Measurements from ENCODE around the gene MGAT4A. TPM values are rescaled to one million over a fixed set of nuclear protein-coding genes. Genes with fewer than 3 reads are reported as not detected.

MGAT4A gene
- total RNA-seq (2021; fragmentation: NEBNext Ultra II Directional; extraction: Animal tissue kit (Norgen Biotek cat#: 25700)) (7.3 and 7.7 TPM in 2 replicates), polyA plus RNA-seq (2011; rRNA removed) (0.88 and 1.4 TPM in 2 replicates), polyA minus RNA-seq (2011; rRNA and poly(A)+ RNA removed) (2.8 and 3.1 TPM in 2 replicates)
- 1.1 TPM for polyA plus RNA-seq (2011; cell fraction: cytosol; rRNA removed)
- 0.77 TPM for polyA plus RNA-seq (2011; cell fraction: nucleus; rRNA removed)
- 2.2 to 4.4 TPM (median 2.8 TPM) in 4 replicates for polyA plus RNA-seq (2012, experiment 1 of 2)
- polyA plus RNA-seq (2012, experiment 2 of 2), result 0.76 TPM
- 2.2 TPM for polyA plus RNA-seq (2013, experiment 1 of 2)
- 2.3 TPM for polyA plus RNA-seq (2013, experiment 2 of 2)
- polyA minus RNA-seq (2011; cell fraction: cytosol; rRNA and poly(A)+ RNA removed), result 0.95 TPM
- polyA minus RNA-seq (2011; cell fraction: nucleus; rRNA and poly(A)+ RNA removed), result 4.7 TPM
- long read RNA-seq, experiment 1, partial matches to known transcripts, result 1 of 5 reads
- long read RNA-seq, experiment 1, other reads (novel, unspliced or antisense), result 4 of 5 reads
- long read RNA-seq, experiment 2, result 0 reads

DNA sequence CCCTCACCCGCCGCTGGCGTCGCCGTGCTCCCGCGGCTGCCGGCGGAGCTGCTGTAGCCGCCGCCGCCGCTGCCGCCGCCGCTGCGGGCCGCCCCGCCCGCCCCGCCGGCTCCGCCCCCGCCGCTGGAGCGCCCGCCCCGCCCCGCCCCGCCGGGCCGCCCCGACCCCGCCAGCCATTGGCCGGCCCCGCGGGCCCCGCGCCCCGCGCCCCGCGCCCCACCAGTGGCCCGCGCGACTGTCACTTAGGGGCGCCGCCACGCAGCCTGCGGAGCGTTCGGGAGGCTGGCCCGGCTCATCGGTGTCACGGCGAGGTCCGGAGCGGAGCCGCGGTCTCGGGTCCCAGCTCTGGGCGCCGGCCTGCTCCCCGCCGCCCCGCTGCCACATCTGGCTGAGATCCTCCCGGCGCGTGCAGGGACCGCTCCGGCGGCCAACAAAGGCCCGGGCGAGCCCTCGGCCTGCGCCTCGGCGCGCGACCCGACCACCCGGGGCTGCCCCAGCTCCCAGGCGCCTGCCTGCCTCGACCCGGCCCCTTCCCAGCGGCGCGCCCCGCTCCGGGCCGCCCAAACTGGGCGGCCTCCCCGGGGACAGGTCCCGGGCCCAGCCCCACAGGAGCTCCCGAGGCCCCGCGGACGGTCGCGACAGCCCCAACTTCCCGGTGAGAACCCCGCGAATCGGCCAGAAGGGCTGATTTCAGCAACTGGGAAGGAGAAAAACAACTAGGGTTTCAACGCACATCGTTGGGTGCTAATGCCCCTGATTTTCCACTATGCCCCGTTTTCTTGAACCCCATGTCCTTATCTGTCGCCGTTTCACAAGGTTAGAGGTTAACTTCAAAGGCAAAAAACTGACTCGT is at the start of gene MGAT4A:
MGAT4A (minus strand) TSS at position 92 of the 853 bp plus-strand sequence. CDS start 4,800 bp downstream, outside the sequence.
- peak within 1 kb of the TSS in 3 of 4 experiments; percentile 14 to 64 (median 35); a peak in 4 of 7 replicates for H3K9ac ChIP-seq (replicated peaks in 1 of 4; ENCODE audit: extremely low read depth in 1 of 4, low read depth in 3 of 4, low read length in 3 of 4)
- no peak within 1 kb of the TSS for H2BK15ac ChIP-seq (ENCODE audit: low read length)
- H3K4me3 ChIP-seq (ENCODE audit: extremely low read depth in 1 of 4, insufficient read depth in 2 of 4, low read depth in 3 of 4, low read length in 4 of 4), result peak within 1 kb of the TSS; percentile 46 to 75 (median 64)
- peaks cover 4% of the 10 kb centered on the region; the same call in 1 of the 2 replicates for H3K23me2 ChIP-seq (ENCODE audit: low read depth, low read length)
- no peak within 1 kb of the TSS for H2BK120ac ChIP-seq (replicated peaks; ENCODE audit: low read depth, low read length)
- H3K4me2 ChIP-seq (ENCODE audit: insufficient read depth in 1 of 2, low read depth in 2 of 2, low read length in 2 of 2), result peak within 1 kb of the TSS; percentile 74 to 85
- no peaks in the 10 kb centered on the region for H3K36me3 ChIP-seq (ENCODE audit: control insufficient read depth in 2 of 4, insufficient read depth in 4 of 4, low read length in 3 of 4)
- H3K4me1 ChIP-seq (replicated peaks in 1 of 4; ENCODE audit: control insufficient read depth in 3 of 4, insufficient read depth in 4 of 4, low read length in 3 of 4), result peaks cover 0 to 5% (median under 1%) of the 10 kb centered on the region in 4 experiments; a peak in 3 of 7 replicates
- H2BK20ac ChIP-seq (ENCODE audit: low read length), result no peak within 1 kb of the TSS
- H4K20me1 ChIP-seq (replicated peaks in 1 of 2; ENCODE audit: control insufficient read depth in 1 of 2, insufficient read depth in 2 of 2, low read length in 2 of 2), result no peaks in the 10 kb centered on the region
- POLR2A ChIA-PET (ENCODE audit: partially characterized antibody), result interaction anchor here (0.8 kb wide), 1 partner anchor 21 kb away, joined by 3 read pairs; no protein-coding TSS in a partner anchor
- H3K27me3 ChIP-seq (replicated peaks in 1 of 4; ENCODE audit: control insufficient read depth in 3 of 4, extremely low read depth in 1 of 4, insufficient read depth in 3 of 4, low read length in 3 of 4), result peaks cover 2 to 32% (median 27%) of the 10 kb centered on the region in 4 experiments
- CTCF ChIA-PET (ENCODE audit: partially characterized antibody), result interaction anchor here (0.6 to 1.7 kb wide), 3 partner anchors 86 to 319 kb away, joined by 3 to 4 read pairs (median 3); no protein-coding TSS in a partner anchor
- no peak within 1 kb of the TSS for H3K4ac ChIP-seq (replicated peaks; ENCODE audit: insufficient read length, low read depth, low read length)
- DNase-seq (ENCODE audit: low read depth in 1 of 2, low spot score in 2 of 2) (peak; percentile 5 to 75), FAIRE-seq (no peak)
- no peaks in the 10 kb centered on the region for H3K79me1 ChIP-seq (ENCODE audit: low read depth, low read length)
- H2BK12ac ChIP-seq (ENCODE audit: low read depth, low read length), result no peak within 1 kb of the TSS
- no peak within 1 kb of the TSS for H3K27ac ChIP-seq (ENCODE audit: low read depth, low read length)
- H4K8ac ChIP-seq (ENCODE audit: extremely low read depth, insufficient read depth, low read length), result peak within 1 kb of the TSS; percentile 78
- H2AFZ ChIP-seq (ENCODE audit: low read length), result peak within 1 kb of the TSS; percentile 87; the same call in 1 of the 2 replicates
- WGBS, 2 experiments (ENCODE audit: extremely low coverage in 1 of 2, insufficient coverage in 1 of 2, insufficient read length in 1 of 2, insufficient replicate concordance in 2 of 2, low coverage in 1 of 2, low lambda C conversion rate in 2 of 2, missing lambda C conversion rate in 1 of 2), result 5% methylated on average over 43 of the region's 110 CpGs; no CpG with 5 or more reads in 1 of the 2 experiments
- H4K5ac ChIP-seq (ENCODE audit: insufficient read length, low read depth, low read length), result no peak within 1 kb of the TSS
- H3K79me2 ChIP-seq (ENCODE audit: control insufficient read depth in 1 of 2, insufficient read depth in 2 of 2, low read length in 2 of 2), result no peaks in the 10 kb centered on the region
- H3K9me3 ChIP-seq (ENCODE audit: insufficient read depth in 2 of 2, low read depth in 1 of 2, low read length in 1 of 2), result peaks cover 0 to 5% of the 10 kb centered on the region in 2 experiments; a peak in 1 of 4 replicates
- H3K56ac ChIP-seq (replicated peaks; ENCODE audit: insufficient read length, low read depth, low read length), result no peak within 1 kb of the TSS
- no peak within 1 kb of the TSS for H2BK5ac ChIP-seq (ENCODE audit: low read depth, low read length)
- no peak within 1 kb of the TSS for H4K91ac ChIP-seq (replicated peaks; ENCODE audit: insufficient read length, low read length)
- H3K14ac ChIP-seq (ENCODE audit: insufficient read length), result no peak within 1 kb of the TSS
- no peak within 1 kb of the TSS for H2AK5ac ChIP-seq (ENCODE audit: low read depth, low read length)
- H3K23ac ChIP-seq (ENCODE audit: insufficient read length), result no peak within 1 kb of the TSS
- no peak within 1 kb of the TSS for H3K18ac ChIP-seq (ENCODE audit: extremely low read depth, low read length)
- TF ChIP-seq CTBP2 (IDR thresholded peaks at IDR 0.05; ENCODE audit: borderline replicate concordance, insufficient read depth, insufficient read length, low read length) (no peak), SRF (IDR thresholded peaks at IDR 0.05; ENCODE audit: low read depth, low read length) (no peak), SP1 (IDR thresholded peaks at IDR 0.05; ENCODE audit: low read depth, low read length) (no peak), PHF8 (conservative IDR thresholded peaks at IDR 0.05; ENCODE audit: low read depth, low read length) (peak; percentile 39), HDAC2 (IDR thresholded peaks at IDR 0.05; ENCODE audit: borderline replicate concordance in 1 of 2, low read depth in 2 of 2, low read length in 2 of 2) (0 out of 4 replicates have a peak, but pooled peaks of 1 of the 2 experiments have one; percentile 36)
- TF ChIP-seq, protein P1, sequence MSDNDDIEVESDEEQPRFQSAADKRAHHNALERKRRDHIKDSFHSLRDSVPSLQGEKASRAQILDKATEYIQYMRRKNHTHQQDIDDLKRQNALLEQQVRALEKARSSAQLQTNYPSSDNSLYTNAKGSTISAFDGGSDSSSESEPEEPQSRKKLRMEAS (IDR thresholded peaks at IDR 0.05), result peak; percentile 49; the same call in 1 of the 2 replicates

Data from H1 (cell line).